ENCODE results near the gene XPR1. TPM values are rescaled to one million over a fixed set of nuclear protein-coding genes. Genes with fewer than 3 reads are reported as not detected.

XPR1 gene
- total and polyA plus RNA-seq, 10 of the 15 experiments (the other 5 are each of a cell fraction or from before 2014, with no cell fraction given): 1.1 to 33.9 (median 11.3) TPM

DNA sequence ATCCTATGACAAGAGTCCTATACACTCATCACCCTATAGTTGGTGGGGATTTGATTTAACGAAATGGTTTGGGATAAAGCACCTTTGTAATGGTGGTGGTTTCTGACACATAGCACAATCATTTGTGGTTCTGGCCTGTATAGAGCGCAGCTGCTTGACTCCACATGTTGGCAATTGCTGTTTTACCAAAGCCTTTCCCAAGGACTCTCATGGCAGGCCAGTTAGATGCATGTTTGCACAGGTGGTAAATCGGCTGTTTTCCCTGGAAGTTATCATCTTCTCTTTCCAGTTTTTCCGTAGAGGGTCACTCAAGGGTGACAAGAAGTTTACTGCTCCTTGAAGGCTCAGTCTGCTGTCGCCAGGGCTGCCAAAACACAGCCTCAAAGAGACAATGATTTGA lies 17.1 kb upstream of the XPR1 start:
- 56% methylated on average over 5 of the region's 5 CpGs for WGBS (ENCODE audit: insufficient coverage, insufficient replicate concordance, low lambda C conversion rate, missing lambda C conversion rate)
- H3K9me3 ChIP-seq (replicated peaks; ENCODE audit: control insufficient read depth, insufficient read depth, low read length): no peaks in the 10 kb centered on the region
- no peaks in the 10 kb centered on the region for H3K79me2 ChIP-seq (ENCODE audit: control insufficient read depth, insufficient read depth, low read length)
- ChIA-PET POLR2A (no interaction called here), RAD21 (ENCODE audit: unreplicated experiment) (no interaction called here), SMC1A (ENCODE audit: uncharacterized antibody, unreplicated experiment) (no interaction called here), CTCF (interaction anchor here (0.8 kb wide), 1 partner anchor 16 kb away, joined by 3 read pairs; no protein-coding TSS in a partner anchor)
- H3K36me3 ChIP-seq (ENCODE audit: control insufficient read depth in 2 of 2, insufficient read depth in 2 of 2, low read length in 1 of 2): no peaks in the 10 kb centered on the region
- intact Hi-C loops (cut with micrococcal nuclease; ENCODE audit: unreplicated experiment) (no loop called here), in situ Hi-C loops (cut with MboI) (no loop called here)
- no peak overlapping the region for H3K27ac ChIP-seq (ENCODE audit: control insufficient read depth, insufficient read depth)
- H3K4me1 ChIP-seq (ENCODE audit: control insufficient read depth, insufficient read depth, low read length): no peaks in the 10 kb centered on the region
- no TSS peak for BruUV-seq (replicated peaks)
- H3K4me3 ChIP-seq: no peak overlapping the region
- H3K9ac ChIP-seq (ENCODE audit: control insufficient read depth, insufficient read depth, low read length): no peak overlapping the region
- H3K4me2 ChIP-seq (ENCODE audit: control insufficient read depth, insufficient read depth): no peak overlapping the region
- no peaks in the 10 kb centered on the region for H3K27me3 ChIP-seq (replicated peaks in 1 of 2; ENCODE audit: control insufficient read depth in 2 of 2, insufficient read depth in 2 of 2, low read length in 1 of 2)
- FAIRE-seq (no peak), ATAC-seq (no peak), DNase-seq (ENCODE audit: low read depth, low spot score) (no peak)
- H4K20me1 ChIP-seq (ENCODE audit: control insufficient read depth, insufficient read depth): no peaks in the 10 kb centered on the region
- no peak overlapping the region for H2AFZ ChIP-seq (ENCODE audit: control insufficient read depth, low read depth, low read length)
- no peak for TF ChIP-seq DPF2 (IDR thresholded peaks at IDR 0.05)
- TF ChIP-seq, protein P1, sequence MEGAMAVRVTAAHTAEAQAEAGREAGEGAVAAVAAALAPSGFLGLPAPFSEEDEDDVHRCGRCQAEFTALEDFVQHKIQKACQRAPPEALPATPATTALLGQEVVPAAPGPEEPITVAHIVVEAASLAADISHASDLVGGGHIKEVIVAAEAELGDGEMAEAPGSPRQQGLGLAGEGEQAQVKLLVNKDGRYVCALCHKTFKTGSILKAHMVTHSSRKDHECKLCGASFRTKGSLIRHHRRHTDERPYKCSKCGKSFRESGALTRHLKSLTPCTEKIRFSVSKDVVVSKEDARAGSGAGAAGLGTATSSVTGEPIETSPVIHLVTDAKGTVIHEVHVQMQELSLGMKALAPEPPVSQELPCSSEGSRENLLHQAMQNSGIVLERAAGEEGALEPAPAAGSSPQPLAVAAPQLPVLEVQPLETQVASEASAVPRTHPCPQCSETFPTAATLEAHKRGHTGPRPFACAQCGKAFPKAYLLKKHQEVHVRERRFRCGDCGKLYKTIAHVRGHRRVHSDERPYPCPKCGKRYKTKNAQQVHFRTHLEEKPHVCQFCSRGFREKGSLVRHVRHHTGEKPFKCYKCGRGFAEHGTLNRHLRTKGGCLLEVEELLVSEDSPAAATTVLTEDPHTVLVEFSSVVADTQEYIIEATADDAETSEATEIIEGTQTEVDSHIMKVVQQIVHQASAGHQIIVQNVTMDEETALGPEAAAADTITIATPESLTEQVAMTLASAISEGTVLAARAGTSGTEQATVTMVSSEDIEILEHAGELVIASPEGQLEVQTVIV (IDR thresholded peaks at IDR 0.05; ENCODE audit: borderline replicate concordance, partially characterized antibody): no peak
- TF ChIP-seq, protein P2, sequence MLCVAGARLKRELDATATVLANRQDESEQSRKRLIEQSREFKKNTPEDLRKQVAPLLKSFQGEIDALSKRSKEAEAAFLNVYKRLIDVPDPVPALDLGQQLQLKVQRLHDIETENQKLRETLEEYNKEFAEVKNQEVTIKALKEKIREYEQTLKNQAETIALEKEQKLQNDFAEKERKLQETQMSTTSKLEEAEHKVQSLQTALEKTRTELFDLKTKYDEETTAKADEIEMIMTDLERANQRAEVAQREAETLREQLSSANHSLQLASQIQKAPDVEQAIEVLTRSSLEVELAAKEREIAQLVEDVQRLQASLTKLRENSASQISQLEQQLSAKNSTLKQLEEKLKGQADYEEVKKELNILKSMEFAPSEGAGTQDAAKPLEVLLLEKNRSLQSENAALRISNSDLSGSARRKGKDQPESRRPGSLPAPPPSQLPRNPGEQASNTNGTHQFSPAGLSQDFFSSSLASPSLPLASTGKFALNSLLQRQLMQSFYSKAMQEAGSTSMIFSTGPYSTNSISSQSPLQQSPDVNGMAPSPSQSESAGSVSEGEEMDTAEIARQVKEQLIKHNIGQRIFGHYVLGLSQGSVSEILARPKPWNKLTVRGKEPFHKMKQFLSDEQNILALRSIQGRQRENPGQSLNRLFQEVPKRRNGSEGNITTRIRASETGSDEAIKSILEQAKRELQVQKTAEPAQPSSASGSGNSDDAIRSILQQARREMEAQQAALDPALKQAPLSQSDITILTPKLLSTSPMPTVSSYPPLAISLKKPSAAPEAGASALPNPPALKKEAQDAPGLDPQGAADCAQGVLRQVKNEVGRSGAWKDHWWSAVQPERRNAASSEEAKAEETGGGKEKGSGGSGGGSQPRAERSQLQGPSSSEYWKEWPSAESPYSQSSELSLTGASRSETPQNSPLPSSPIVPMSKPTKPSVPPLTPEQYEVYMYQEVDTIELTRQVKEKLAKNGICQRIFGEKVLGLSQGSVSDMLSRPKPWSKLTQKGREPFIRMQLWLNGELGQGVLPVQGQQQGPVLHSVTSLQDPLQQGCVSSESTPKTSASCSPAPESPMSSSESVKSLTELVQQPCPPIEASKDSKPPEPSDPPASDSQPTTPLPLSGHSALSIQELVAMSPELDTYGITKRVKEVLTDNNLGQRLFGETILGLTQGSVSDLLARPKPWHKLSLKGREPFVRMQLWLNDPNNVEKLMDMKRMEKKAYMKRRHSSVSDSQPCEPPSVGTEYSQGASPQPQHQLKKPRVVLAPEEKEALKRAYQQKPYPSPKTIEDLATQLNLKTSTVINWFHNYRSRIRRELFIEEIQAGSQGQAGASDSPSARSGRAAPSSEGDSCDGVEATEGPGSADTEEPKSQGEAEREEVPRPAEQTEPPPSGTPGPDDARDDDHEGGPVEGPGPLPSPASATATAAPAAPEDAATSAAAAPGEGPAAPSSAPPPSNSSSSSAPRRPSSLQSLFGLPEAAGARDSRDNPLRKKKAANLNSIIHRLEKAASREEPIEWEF (IDR thresholded peaks at IDR 0.05; ENCODE audit: insufficient replicate concordance, low read depth, low read length): no peak
